Measurements from ENCODE around the gene PCDH15. TPM values are rescaled to one million over a fixed set of nuclear protein-coding genes. Genes with fewer than 3 reads are reported as not detected.

PCDH15 gene
- total and polyA plus RNA-seq, 2 of the 4 experiments (the other 2 are of a cell fraction): not detected

GRCh38 chr10:54485971-54486370 is 315.1 kb downstream of the PCDH15 start:
- Histone ChIP-seq H3K4me2 (ENCODE audit: low read depth, low read length) (no peak overlapping the region), H3K27ac (ENCODE audit: insufficient read depth, low read length) (no peak overlapping the region), H3K36me3 (ENCODE audit: control insufficient read depth, insufficient read depth, low read length) (no peaks in the 10 kb centered on the region), H2AK9ac (replicated peaks; ENCODE audit: low read depth, low read length, poor library complexity) (no peak overlapping the region), H3K79me1 (ENCODE audit: low read depth in 1 of 2, low read length in 2 of 2) (no peaks in the 10 kb centered on the region), H3K18ac (ENCODE audit: low read depth, low read length) (no peak overlapping the region), H3K23ac (ENCODE audit: low read depth, low read length) (no peak overlapping the region), H4K91ac (ENCODE audit: insufficient read depth, low read depth, low read length) (no peak overlapping the region), H3K27me3 (ENCODE audit: control insufficient read depth, insufficient read depth, low read length) (no peaks in the 10 kb centered on the region), H2AFZ (replicated peaks; ENCODE audit: low read length, poor library complexity) (no peak overlapping the region), H2AK5ac (ENCODE audit: low read depth, low read length) (no peak overlapping the region), H4K20me1 (ENCODE audit: insufficient read depth, low read length) (no peaks in the 10 kb centered on the region), H3K4ac (ENCODE audit: low read depth, low read length) (no peak overlapping the region), H4K5ac (ENCODE audit: low read depth, low read length) (no peak overlapping the region), H3K14ac (replicated peaks; ENCODE audit: low read depth, low read length) (no peak overlapping the region), H3K9me1 (ENCODE audit: insufficient read depth, low read length) (no peaks in the 10 kb centered on the region), H2BK5ac (ENCODE audit: low read depth, low read length, poor library complexity, severe bottlenecking) (no peak overlapping the region), H2BK20ac (ENCODE audit: low read depth, low read length) (no peak overlapping the region), H3K56ac (ENCODE audit: extremely low read depth, insufficient read depth, low read length) (no peak overlapping the region), H4K8ac (ENCODE audit: low read depth in 2 of 2, low read length in 2 of 2) (no peak overlapping the region), H3K9me3 (ENCODE audit: control insufficient read depth, insufficient read depth, low read length) (no peaks in the 10 kb centered on the region), H3K9ac (ENCODE audit: low read depth, low read length) (no peak overlapping the region), H3K4me1 (ENCODE audit: control insufficient read depth, insufficient read depth, low read length) (no peaks in the 10 kb centered on the region), H2BK15ac (ENCODE audit: low read depth, low read length) (no peak overlapping the region), H2BK120ac (ENCODE audit: low read depth, low read length) (no peak overlapping the region), H3K4me3 (ENCODE audit: insufficient read depth, low read depth, low read length) (no peak overlapping the region)
- TF ChIP-seq MAZ (IDR thresholded peaks at IDR 0.05; ENCODE audit: borderline replicate concordance, low read depth, low read length): no peak
- TF ChIP-seq, protein P1, sequence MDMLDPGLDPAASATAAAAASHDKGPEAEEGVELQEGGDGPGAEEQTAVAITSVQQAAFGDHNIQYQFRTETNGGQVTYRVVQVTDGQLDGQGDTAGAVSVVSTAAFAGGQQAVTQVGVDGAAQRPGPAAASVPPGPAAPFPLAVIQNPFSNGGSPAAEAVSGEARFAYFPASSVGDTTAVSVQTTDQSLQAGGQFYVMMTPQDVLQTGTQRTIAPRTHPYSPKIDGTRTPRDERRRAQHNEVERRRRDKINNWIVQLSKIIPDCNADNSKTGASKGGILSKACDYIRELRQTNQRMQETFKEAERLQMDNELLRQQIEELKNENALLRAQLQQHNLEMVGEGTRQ (IDR thresholded peaks at IDR 0.05; ENCODE audit: low read depth, low read length): no peak
- TF ChIP-seq ELK1 (IDR thresholded peaks at IDR 0.05; ENCODE audit: borderline replicate concordance, low read depth, low read length): no peak
- no peak for TF ChIP-seq CHD1 (IDR thresholded peaks at IDR 0.05; ENCODE audit: low read depth, low read length)
- no peak for TF ChIP-seq SMC3 (IDR thresholded peaks at IDR 0.05; ENCODE audit: low read depth, low read length)
- no peak for TF ChIP-seq BHLHE40 (IDR thresholded peaks at IDR 0.05; ENCODE audit: low read depth, low read length)
- TF ChIP-seq POLR2A (IDR thresholded peaks at IDR 0.05; ENCODE audit: low read depth, low read length): no peak
- no peak for TF ChIP-seq NFE2L2 (IDR thresholded peaks at IDR 0.05; ENCODE audit: low read depth, low read length)
- TF ChIP-seq CTCF (conservative IDR thresholded peaks at IDR 0.05; ENCODE audit: low read depth, low read length): no peak
- TF ChIP-seq RCOR1 (IDR thresholded peaks at IDR 0.05; ENCODE audit: insufficient replicate concordance, low read length): no peak
- dilution Hi-C loops (cut with HindIII; ENCODE audit: low sequenced_read_pairs, unreplicated experiment) (no loop called here), intact Hi-C loops (cut with micrococcal nuclease) (no loop called here), in situ Hi-C loops (cut with MboI; ENCODE audit: low sequenced_read_pairs) (no loop called here)
- CTCF ChIA-PET: no interaction called here
- POLR2A ChIA-PET (ENCODE audit: unreplicated experiment): no interaction called here
- no TSS peak for BruUV-seq (replicated peaks)
- WGBS, 2 experiments (ENCODE audit: extremely low coverage in 2 of 2, insufficient read length in 1 of 2): 33% methylated on average over 1 of the region's 2 CpGs; no CpG with 5 or more reads in 1 of the 2 experiments
- ATAC-seq (ENCODE audit: low read depth): no peak
- no peak for DNase-seq

All from IMR-90 (cell line).